Fibroblast of the aortic adventitia (primary cell): ENCODE measurements around the gene CCNY. TPM values are rescaled to one million over a fixed set of nuclear protein-coding genes. Genes with fewer than 3 reads are reported as not detected.

Source experiments
- DNase-seq: peaks from one replicate; pipeline ENCODE4 v3.0.0-alpha.2; 2010; ENCODE audit warnings: low read depth
- H3K4me3 ChIP-seq: 2 replicates; pipeline ENCODE4 v1.5.1; 2011; ENCODE audit warnings: low read depth, mild to moderate bottlenecking, control low read depth, low read length, moderate library complexity
- total RNA-seq: library from RNA; depleted of rRNA; stranded (reverse); fragments of >200 nt; gene quantifications from 2 replicates; pipeline ENCODE4 v1.2.3, GENCODE V29; 2012; ENCODE audit warnings: low replicate concordance
- TF ChIP-seq, protein P1 (sequence below): IDR thresholded peaks from 2 replicates; pipeline ENCODE4 v1.5.1; 2011; ENCODE audit warnings: mild to moderate bottlenecking, low read length, control low read depth, inconsistent platforms; ENCODE audit not compliant: insufficient read depth

Gene CCNY
- total RNA-seq, 1 donor: 55.4 TPM

DNA sequence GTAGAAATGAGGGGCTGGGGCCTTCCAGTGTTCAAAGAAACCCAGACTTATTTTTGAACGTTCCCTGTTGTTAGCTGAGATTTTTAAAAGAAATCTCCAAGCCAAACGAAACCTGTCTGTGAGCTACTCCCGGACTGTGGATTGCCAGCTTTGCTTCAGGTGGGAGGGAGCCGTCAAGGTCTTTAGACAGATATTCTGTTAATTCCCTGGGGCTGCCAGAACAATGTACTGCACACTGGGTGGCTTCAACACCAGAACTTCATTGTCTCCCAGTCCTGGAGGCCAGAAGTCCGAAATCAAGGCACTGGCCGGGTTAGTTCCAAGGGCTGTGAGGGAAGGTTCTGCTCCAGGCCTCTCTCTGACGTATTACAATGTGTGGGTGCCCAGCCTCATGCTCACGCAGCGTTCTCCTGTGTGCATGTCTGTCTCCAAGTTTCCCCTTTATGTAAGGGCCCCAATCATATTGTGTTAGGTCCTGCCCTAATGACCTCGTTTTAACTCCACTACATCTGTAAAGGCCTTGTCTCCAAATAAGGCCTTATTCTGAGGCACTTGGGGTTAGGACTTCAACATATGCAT, 208.9 kb downstream of the CCNY start:
- TF ChIP-seq, protein P1, sequence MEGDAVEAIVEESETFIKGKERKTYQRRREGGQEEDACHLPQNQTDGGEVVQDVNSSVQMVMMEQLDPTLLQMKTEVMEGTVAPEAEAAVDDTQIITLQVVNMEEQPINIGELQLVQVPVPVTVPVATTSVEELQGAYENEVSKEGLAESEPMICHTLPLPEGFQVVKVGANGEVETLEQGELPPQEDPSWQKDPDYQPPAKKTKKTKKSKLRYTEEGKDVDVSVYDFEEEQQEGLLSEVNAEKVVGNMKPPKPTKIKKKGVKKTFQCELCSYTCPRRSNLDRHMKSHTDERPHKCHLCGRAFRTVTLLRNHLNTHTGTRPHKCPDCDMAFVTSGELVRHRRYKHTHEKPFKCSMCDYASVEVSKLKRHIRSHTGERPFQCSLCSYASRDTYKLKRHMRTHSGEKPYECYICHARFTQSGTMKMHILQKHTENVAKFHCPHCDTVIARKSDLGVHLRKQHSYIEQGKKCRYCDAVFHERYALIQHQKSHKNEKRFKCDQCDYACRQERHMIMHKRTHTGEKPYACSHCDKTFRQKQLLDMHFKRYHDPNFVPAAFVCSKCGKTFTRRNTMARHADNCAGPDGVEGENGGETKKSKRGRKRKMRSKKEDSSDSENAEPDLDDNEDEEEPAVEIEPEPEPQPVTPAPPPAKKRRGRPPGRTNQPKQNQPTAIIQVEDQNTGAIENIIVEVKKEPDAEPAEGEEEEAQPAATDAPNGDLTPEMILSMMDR: no peak
- no peak for DNase-seq
- no peak overlapping the region for H3K4me3 ChIP-seq

DNA sequence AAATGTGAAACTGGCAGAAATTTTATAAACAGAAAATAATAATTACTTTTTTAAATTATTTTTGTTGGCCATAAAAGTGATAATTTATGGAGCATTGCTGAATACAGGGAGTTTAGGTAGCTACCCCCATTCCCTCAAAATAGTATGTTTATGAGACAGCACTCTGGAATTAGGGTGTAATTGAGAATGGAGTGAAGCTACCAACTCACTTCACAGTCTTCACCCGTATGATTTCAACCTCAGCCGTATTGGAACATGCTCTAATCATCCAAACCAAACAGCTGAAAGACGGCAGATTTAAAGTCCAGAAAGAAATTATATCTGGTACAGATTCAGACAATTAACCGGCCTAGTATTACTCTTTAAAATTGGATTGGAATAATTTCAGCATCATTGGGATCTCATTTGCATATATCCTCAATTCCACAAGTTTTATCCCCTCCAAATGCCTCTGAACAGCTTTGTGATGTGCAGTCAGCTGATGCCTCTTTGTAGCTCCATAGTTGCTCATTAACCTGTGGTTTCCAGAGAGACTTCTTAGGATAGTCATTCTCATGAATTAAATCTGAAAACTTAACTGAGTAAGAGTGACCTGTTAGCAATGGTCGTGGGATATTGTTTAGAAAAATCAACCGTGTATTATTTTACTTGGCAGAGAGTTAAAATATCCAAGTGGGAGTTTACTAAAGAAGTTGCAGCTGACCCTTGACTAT, 209.7 kb downstream of the CCNY start:
- H3K4me3 ChIP-seq: no peak overlapping the region
- TF ChIP-seq, protein P1: no peak
- DNase-seq: peak; percentile 40

DNA sequence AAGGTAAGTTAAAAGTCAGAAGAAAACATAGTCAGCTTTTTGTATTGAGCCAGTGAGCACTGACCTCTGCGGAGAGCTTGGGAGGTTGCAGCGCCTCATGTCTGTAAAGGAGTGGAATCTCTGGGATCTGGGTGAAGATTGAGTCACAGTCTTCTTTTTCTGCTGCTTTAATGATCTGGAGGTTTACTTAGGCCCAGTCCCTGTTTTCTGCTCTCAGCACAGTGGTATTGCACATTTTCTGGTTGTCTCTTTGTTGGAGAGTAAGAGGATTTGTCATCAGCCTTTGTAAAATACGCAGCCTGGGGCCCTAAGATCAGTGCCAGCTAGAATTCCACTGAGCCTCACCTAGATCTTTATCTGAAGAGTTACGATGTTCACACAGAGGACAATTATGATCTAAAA, 210.5 kb downstream of the CCNY start:
- peak; percentile 65 for DNase-seq
- TF ChIP-seq, protein P1: no peak
- H3K4me3 ChIP-seq: no peak overlapping the region

DNA sequence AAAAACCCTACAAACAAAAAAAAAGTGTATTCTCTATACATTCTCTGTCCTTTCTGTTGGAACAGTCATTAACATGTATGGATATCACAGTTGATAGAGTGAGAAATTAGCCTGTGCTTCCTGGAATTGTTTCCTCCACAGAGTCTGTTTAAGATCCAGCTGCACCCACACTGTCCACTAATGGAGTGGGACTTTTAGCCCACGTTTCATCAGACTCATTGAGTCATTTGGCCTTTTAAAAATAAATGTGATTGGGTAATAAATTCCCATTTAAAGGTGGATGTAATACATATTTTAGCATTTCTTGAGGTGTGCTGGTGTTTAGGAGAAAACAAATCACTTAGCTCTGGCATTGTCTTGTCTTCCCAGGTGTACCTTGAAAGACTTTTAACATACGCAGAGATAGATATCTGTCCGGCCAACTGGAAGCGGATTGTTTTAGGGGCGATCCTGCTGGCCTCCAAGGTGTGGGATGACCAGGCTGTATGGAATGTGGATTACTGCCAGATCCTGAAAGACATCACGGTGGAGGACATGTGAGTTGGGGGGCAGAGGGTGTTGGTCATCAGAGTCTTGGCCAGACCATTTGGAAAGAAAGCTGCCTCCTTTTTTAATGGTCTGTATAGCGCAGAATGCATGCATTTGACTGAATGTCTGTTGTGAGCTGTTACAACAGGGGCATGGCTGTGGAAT, 216.5 kb downstream of the CCNY start:
- DNase-seq: no peak
- no peak overlapping the region for H3K4me3 ChIP-seq
- TF ChIP-seq, protein P1: no peak

DNA sequence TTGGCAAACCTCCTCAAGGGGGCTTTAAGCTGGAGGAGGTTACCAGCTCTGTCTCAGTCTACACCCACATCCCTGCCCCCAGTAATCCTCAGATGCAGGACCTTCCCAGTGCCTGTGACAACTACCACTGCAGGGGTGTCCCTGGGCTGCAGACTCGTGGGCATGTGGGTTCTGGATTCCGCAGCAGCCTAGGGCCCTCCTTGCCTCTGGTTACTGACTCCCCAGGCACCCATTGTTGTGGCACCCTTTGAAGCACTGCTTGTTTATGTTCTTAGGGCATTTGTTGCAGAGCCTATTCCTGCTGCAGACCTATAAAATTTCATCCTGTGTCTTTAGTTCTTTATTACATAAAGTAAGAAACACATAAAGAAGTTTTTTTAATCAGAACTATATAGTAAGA, 217.7 kb downstream of the CCNY start:
- DNase-seq: no peak
- no peak overlapping the region for H3K4me3 ChIP-seq
- TF ChIP-seq, protein P1: no peak

DNA sequence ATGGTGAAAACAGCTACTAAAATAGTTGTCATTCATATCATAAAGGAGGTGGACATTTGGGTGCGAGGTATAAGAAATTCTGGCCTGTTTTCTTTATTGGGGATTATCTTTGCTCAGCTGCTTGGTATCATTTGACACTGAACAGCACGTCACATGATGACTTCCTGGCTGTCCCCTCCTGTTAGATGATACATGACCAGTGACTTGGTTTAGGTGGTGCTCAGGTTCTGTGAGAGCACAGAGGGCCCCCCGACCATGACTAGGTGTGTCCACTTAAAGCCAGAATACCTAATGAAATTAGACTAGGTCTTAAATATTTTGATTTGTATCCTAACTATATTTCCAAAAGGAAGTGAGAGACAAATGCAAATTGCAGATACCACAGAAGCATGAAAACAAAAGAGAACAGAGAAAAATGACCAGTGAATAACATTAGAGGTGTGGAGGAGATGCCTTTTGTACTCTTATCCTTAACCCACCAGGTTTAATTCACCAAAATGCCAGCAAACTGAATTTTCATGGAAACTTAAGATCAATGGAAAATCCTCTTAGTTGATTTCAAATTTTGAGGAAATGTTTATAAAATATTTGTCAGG, 218.2 kb downstream of the CCNY start:
- TF ChIP-seq, protein P1: no peak
- no peak overlapping the region for H3K4me3 ChIP-seq
- no peak for DNase-seq
